ENCODE data around the gene CCDC120.

Gene CCDC120

GRCh38 chrX:49103637-49104036, 44.8 kb downstream of the CCDC120 start:
- no peak for DNase-seq

- DNase-seq = no peak
These were observed 47.5 kb downstream of the CCDC120 start for GRCh38 chrX:49106296-49106695.

GRCh38 chrX:49106930-49107329, 48.1 kb downstream of the CCDC120 start:
- peak; percentile 35 for DNase-seq

DNA sequence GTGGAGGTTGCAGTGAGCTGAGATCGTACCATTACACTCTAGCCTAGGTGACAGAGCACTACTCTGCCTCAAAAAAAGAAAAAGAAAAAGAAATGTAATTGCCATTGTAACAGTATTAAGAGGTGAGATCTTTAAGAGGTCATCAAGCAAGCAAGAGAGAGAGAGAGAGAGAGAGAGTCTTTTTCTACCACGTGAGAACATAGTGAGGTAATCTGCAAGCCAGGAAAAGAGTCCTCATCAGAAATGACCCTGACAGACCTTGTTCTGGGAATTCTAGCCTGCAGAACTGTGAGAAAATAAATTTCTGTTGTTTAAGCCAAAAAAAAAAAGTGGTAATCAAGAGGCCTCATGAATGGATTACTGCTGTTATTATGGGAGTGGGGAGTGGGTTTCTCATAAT, 49.8 kb downstream of the CCDC120 start:
- DNase-seq = no peak

DNA sequence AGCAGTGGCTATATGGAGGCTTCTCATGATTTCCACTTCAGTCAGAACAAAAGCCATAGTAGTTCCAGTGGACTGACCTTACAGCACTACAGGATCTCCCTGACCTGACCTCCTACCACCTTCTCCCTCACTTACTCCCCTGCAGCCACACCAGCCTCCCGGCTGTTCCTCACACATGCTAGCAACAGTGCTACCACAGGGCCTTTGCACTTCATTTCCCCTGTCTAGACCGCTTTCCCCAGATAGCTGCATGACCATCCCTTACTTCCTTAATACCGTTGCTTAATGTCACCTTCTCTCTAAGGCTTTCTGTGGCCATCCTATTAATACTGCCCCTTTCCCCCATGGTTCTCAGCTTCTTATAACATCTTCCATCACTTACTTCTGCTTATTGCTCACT, 51.6 kb downstream of the CCDC120 start:
- no peak for DNase-seq

DNA sequence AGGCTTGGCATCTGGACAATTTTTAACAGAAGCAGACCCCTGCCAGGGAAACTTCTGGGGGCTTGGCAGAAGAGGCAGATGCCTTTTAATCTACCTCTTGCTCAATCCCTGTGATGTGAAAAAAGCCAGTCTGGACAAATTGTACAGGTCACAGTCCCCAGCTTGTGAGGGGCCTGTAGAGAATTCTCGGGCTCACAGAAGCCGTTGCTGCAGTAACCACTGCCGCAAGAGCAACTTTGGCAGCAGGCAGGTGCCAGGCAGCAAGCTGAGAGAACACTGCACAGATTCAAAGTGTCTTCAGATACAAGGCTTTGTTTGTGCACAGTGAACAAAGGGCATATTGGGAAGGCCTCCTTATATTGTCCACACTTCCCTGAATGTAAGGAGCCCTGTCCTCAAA, 53.0 kb downstream of the CCDC120 start:
- no peak for DNase-seq

DNA sequence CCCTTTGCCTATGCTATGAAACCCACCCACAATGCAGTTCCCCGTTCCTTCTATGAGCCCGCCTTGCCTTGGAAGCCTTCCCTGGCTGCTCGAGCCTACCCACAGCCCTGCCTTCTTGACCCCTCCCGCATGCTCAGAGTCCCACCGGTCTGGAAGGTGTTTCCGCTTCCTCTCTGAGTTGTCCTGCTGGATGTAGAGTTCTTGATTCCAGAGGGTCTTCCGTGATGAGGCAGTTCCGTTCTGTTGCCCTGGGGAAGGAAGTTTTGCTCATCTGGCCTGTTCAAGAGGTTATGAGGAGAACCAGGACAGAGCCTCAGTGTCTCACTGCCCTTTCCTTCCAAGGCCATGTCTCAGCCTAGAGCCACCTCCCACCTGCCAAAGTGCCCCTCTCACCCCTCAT, 57.3 kb downstream of the CCDC120 start:
- DNase-seq = no peak

GRCh38 chrX:49116716-49117115, 57.9 kb downstream of the CCDC120 start:
- DNase-seq = no peak

DNA sequence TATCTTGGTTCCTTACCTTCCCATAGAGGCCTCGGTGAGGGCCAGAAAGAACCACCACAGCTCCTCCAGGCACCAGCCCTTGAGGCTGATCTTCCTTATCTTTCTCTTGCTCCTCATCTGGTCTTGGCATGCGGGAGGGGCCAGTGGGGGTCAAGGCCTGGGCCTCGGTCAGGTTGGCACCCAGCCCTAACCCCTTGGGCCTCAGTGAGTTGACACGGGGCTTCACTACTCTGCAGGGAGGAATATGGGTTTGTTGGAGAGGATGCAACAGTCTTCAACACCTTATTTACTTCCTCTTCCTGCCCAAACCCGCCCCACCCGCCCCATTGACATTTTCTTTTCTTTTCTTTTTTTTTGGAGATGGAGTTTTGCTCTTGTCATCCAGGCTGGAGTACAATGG, 58.8 kb downstream of the CCDC120 start:
- DNase-seq = no peak

All from fibroblast of skin of back (primary cell).